Activated CD8-positive, alpha-beta T cell treated with anti-CD3 and anti-CD28 coated beads, Interleukin-2, amount 10 ng/mL, durations not matched to agents 7 days and 5 days (primary cell): ENCODE measurements around the gene ARL4A. TPM values are rescaled to one million over a fixed set of nuclear protein-coding genes. Genes with fewer than 3 reads are reported as not detected.
"Not testable (repeated sequence)": the region's sequence is repeated elsewhere in the genome, so short reads cannot be mapped to it uniquely, and the experiment has no call there.

Experiments used
- ATAC-seq: fragments of 150-1000 bp; cut with Tn5 transposase; one replicate; pipeline ENCODE4 v1.10.0; 2021; ENCODE audit warnings: moderate library complexity
- CTCF ChIA-PET: fragments of 350-600 bp; sonication (Branson Sonifier 250); formaldehyde crosslinking; loops from one replicate; lab custom pipeline; 2021; ENCODE audit warnings: antibody characterized with exemption; lab: Charles Lee
- POLR2A ChIA-PET: fragments of 350-600 bp; sonication (Branson Sonifier 250); formaldehyde crosslinking; loops from one replicate; lab custom pipeline; 2021; ENCODE audit warnings: antibody characterized with exemption; lab: Charles Lee
- DNase-seq: peaks from one replicate; pipeline ENCODE4 v3.0.0-alpha.2; 2020
- H3K27ac Mint-ChIP-seq: one replicate; pipeline ENCODE4 v1.8.0; 2021; ENCODE audit warnings: mild to moderate bottlenecking, mixed read lengths
- H3K27me3 Mint-ChIP-seq: one replicate; pipeline ENCODE4 v1.8.0; 2021; ENCODE audit warnings: low read depth, mixed read lengths
- H3K36me3 Mint-ChIP-seq: one replicate; pipeline ENCODE4 v1.8.0; 2021; ENCODE audit warnings: low read depth, mixed read lengths
- H3K4me1 Mint-ChIP-seq: one replicate; pipeline ENCODE4 v1.8.0; 2021; ENCODE audit warnings: low read depth, mixed read lengths
- H3K4me3 Mint-ChIP-seq: one replicate; pipeline ENCODE4 v1.8.0; 2021; ENCODE audit warnings: mild to moderate bottlenecking, mixed read lengths
- H3K9me3 Mint-ChIP-seq: one replicate; pipeline ENCODE4 v1.8.0; 2022; ENCODE audit warnings: mixed read lengths; ENCODE audit not compliant: insufficient read depth
- total RNA-seq, 2 experiments: library from RNA; stranded (reverse); gene quantifications; one replicate each; pipeline ENCODE4 v1.2.3, GENCODE V29; 2021

Gene ARL4A
- total RNA-seq, 2 experiments from 2014 or later: 15.8 to 16.2 TPM

DNA sequence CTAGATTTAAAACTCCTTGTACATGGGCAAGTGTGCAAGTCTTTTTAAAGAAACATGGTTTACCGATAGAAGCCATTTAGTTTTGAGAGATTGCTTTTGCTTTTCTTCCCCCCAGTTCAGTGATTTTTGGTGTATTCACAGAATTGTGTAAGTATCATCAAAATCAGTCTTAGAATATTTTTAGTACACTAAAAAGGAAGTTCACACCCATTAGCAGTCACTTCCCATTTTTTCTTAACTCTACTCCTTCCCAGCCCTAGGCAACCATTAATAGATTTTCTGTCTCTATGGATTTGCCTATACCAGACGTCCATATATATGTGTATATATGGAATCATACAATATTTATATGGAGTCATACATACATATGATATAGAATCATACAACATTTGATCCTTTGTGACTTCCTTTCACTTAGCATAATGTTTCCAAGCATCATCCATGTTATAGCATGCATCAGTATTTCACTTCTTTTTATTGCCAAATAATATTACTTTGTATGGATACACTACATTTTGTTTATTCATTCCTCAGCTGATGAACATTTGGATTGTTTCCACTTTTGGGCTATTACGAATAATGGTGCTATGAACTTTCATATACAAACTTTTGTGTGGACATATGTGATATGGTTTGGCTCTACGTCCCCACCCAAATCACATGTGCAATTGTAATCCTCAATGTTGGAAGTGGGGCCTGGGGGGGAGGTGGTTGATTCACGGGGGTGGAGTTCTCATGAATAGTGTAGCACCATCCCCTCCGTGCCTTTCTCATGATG, 16.5 kb upstream of the ARL4A start:
- ChIA-PET POLR2A (no interaction called here), CTCF (interaction anchor here (1.3 kb wide), 1 partner anchor 17 kb away, joined by 3 read pairs; the partner anchor contains the start of gene ARL4A)
- Mint-ChIP-seq H3K9me3 (no peaks in the 10 kb centered on the region), H3K27ac (no peak overlapping the region), H3K27me3 (peaks cover under 1% of the 10 kb centered on the region), H3K4me3 (no peak overlapping the region), H3K36me3 (no peaks in the 10 kb centered on the region), H3K4me1 (no peaks in the 10 kb centered on the region)
- ATAC-seq (no peak), DNase-seq (no peak)

DNA sequence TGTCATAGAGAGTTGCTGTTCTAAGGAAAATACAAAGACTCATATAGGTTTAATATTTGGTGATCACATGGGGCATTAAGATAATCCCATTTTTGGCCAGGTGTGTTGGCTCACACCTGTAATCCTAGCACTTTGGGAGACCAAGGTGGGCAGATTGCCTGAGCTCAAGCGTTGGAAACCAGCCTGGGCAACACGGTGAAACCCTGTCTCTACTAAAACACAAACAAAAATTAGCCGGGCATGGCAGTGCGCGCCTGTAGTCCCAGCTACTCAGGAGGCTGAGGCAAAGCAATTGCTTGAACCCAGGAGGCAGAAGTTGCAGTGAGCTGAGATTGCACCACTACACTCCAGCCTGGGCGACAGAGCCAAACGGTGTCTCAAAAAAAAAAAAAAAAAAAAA, 14.0 kb upstream of the ARL4A start:
- H3K36me3 Mint-ChIP-seq, ATAC-seq, H3K9me3 Mint-ChIP-seq, H3K27me3 Mint-ChIP-seq, H3K4me1 Mint-ChIP-seq, H3K4me3 Mint-ChIP-seq, DNase-seq, H3K27ac Mint-ChIP-seq, POLR2A ChIA-PET: not testable (repeated sequence)
- CTCF ChIA-PET: interaction anchor here (0.7 kb wide), 1 partner anchor 13 kb away, joined by 4 read pairs; no protein-coding TSS in a partner anchor

DNA sequence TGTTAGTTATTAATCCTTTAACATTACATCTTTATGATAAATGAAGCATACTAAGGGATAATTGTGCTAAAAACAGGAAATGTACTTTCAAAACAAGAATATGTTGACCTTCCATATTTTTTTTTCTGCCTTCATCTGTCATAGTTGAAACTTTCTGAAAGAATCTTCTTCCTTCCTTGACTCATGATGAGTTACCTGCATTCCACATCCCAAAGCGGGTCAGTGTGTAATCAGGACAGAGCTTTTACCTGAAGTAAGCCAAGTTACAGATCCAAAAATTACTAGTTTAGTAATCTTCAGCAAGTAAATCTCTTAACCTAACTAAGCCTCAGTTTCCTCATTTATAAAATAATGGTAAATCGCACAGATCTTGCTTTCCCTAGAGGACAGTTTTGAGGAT, 13.4 kb upstream of the ARL4A start:
- Mint-ChIP-seq H3K4me3 (no peak overlapping the region), H3K27ac (no peak overlapping the region), H3K4me1 (no peaks in the 10 kb centered on the region), H3K36me3 (no peaks in the 10 kb centered on the region), H3K27me3 (peaks cover 3% of the 10 kb centered on the region), H3K9me3 (no peaks in the 10 kb centered on the region)
- POLR2A ChIA-PET: no interaction called here
- ATAC-seq (no peak), DNase-seq (no peak)
- CTCF ChIA-PET: interaction anchor here (0.7 to 1.6 kb wide), 4 partner anchors 13 to 590 kb away, joined by 3 to 6 read pairs (median 4); no protein-coding TSS in a partner anchor

DNA sequence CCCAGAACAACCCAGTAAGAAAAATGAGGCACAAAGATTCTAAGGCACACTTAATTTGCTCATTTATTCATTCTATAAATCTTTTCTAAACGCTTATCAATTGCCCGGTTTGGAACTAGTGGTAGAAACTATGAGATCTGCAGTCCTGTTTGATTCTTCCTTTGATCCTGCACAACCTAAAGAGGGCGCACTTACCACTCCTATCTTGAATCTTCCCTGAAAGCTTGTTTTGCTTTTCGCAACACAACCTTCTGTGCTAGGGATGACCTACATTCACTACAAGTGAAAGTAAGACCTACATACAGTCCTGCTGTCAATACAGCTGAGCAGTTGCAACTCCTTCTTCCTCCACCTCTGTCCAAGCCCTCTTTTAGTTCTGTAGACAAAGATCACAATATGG, 12.6 kb upstream of the ARL4A start:
- Mint-ChIP-seq H3K36me3 (no peaks in the 10 kb centered on the region), H3K9me3 (no peaks in the 10 kb centered on the region), H3K27me3 (peaks cover 3% of the 10 kb centered on the region), H3K4me1 (no peaks in the 10 kb centered on the region), H3K27ac (no peak overlapping the region), H3K4me3 (no peak overlapping the region)
- CTCF ChIA-PET: interaction anchor here (0.8 to 2.1 kb wide), 5 partner anchors 12 to 589 kb away, joined by 3 to 16 read pairs (median 3); partner anchors contain the start of gene ARL4A
- DNase-seq (peak; percentile 68), ATAC-seq (peak; percentile 81)
- POLR2A ChIA-PET: no interaction called here

DNA sequence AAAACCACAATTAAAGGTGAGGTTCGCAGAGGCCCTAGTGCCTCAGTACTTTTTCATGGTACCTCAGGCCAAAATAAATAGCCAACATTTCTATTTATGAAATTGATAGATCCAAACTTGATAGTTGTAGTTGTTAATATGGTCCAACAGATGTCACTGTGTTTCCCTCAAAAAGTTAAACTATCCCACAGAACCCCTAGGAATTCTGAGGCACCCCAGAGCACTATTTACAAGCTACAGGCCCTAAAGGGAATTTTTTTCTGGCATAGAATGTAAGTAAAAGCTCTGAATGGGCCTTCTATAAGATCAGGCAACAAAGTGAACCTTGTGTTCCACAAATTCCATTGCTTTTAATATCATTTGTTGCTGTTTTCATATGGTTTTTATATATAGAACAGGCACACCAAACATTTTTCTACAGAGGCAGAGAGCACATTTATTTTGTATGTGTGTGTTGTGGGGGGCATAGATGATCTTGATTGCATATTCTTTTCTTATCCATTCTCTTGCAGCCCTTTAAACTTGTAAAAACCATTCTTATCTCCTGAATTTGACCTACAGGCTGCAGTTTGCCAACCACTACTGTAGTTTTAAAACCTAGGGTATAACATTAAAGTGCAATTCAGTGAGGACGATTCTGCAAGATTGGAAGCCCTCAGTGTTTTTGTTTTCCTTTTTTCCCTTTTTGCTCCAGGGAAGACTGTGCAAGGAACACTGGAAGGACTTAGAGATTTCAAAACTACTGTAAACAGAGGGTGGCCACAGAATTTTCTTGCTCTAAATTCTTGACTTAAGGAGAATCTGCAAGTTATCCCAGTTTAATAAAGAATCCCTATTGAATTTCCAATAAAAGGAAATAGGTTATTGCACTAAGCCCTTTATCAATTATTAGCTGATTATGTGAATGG, 3.5 kb upstream of the ARL4A start:
- ChIA-PET POLR2A (no interaction called here), CTCF (interaction anchor here (0.7 to 5.0 kb wide), 2 partner anchors 45 to 48 kb away, joined by 3 to 50 read pairs; no protein-coding TSS in a partner anchor)
- Mint-ChIP-seq H3K4me1 (peaks cover 28% of the 10 kb centered on the region), H3K27ac (no peak overlapping the region), H3K36me3 (peaks cover 6% of the 10 kb centered on the region), H3K4me3 (no peak overlapping the region), H3K27me3 (no peaks in the 10 kb centered on the region), H3K9me3 (no peaks in the 10 kb centered on the region)
- DNase-seq (no peak), ATAC-seq (no peak)

DNA sequence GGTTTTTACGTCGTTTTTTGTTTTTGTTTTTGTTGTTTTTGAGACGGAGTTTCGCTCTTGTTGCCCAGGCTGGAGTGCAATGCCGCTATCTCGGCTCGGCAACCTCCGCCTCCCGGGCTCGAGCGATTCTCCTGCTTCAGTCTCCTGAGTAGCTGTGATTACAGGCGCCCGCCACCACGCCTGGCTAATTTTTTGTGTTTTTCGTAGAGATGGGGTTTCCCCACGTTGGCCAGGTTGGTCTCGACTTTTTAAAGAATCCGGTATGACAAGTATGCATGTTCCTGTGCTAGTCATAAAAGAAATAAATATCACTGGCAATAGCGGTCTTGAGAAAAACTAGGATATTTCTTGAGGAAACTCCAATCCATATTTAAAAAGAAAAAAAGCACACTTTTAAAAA, 2.7 kb upstream of the ARL4A start:
- Mint-ChIP-seq H3K9me3 (no peaks in the 10 kb centered on the region), H3K27me3 (no peaks in the 10 kb centered on the region), H3K4me3 (no peak overlapping the region), H3K36me3 (peaks cover 8% of the 10 kb centered on the region), H3K27ac (no peak overlapping the region), H3K4me1 (peaks cover 35% of the 10 kb centered on the region)
- POLR2A ChIA-PET: no interaction called here
- ATAC-seq: no peak
- CTCF ChIA-PET: interaction anchor here (0.7 to 5.0 kb wide), 2 partner anchors 44 to 49 kb away, joined by 3 to 50 read pairs; no protein-coding TSS in a partner anchor
- DNase-seq: no peak

DNA sequence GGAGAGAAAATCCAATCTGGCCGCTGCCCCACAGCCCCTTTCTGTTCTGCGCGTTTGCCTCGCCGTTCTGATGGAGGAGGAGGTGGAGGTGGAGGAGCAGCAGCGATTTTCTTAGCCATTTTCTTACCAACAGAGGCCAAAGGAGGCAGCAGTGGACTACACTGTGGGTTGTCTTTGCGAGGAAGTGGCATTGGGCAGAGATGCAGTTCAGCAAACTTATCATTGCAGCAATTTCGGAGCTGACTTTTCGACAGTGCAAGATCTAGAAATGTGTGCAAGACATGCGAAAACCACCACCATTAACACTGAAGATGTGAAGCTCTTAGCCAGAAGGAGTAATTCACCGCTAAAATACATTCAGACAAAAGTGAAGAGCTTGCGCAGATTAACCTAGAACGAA, 1.9 kb upstream of the ARL4A start:
- Mint-ChIP-seq H3K9me3 (no peaks in the 10 kb centered on the region), H3K27me3 (no peaks in the 10 kb centered on the region), H3K36me3 (peaks cover 8% of the 10 kb centered on the region), H3K27ac (peak overlapping the region; percentile 53), H3K4me3 (peak overlapping the region; percentile 40), H3K4me1 (peaks cover 37% of the 10 kb centered on the region)
- DNase-seq (peak; percentile 55), ATAC-seq (no peak)
- POLR2A ChIA-PET: no interaction called here
- CTCF ChIA-PET: interaction anchor here (0.8 to 5.0 kb wide), 11 partner anchors 10 to 576 kb away, joined by 3 to 50 read pairs (median 6); no protein-coding TSS in a partner anchor

DNA sequence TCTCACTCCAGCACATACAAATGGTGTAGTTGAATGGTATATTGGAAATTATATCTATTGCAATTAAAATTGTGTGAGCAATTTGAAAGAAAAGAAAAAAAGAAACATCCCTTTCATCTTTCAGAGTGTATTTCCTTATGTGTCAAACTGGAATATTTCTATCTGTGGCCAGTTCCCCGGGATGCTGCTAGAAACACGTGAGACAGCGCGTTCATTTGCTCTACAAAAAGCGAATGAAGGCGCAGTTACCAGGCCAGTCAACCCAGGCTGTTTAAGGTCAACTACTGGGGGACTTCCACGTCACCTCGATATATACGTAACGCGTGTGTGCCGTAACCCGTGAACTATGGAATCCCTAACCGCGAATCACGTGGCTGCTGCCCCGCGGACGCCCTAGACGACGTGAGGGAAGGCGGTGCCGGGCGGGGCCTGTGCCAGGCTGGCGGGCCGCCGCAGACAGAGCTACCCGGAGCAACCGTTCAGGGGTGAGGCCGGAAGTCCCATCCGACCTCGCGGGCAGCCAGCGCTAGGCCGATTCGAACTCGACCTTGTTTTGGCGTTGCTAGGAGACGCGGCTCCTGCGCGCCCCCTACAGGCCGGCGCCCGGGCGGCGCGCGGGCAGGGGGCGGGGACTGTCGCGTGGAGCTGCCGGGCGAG, 1.1 kb upstream of the ARL4A start:
- ATAC-seq: peak; percentile 91
- peak overlapping the region; percentile 97 for H3K4me3 Mint-ChIP-seq
- POLR2A ChIA-PET: interaction anchor here (0.8 to 1.9 kb wide), 4 partner anchors 10 to 35 kb away, joined by 3 to 12 read pairs (median 6); no protein-coding TSS in a partner anchor
- no peaks in the 10 kb centered on the region for H3K9me3 Mint-ChIP-seq
- peaks cover 37% of the 10 kb centered on the region for H3K4me1 Mint-ChIP-seq
- H3K27me3 Mint-ChIP-seq: no peaks in the 10 kb centered on the region
- H3K27ac Mint-ChIP-seq: peak overlapping the region; percentile 97
- DNase-seq: peak; percentile 95
- CTCF ChIA-PET: interaction anchor here (0.8 to 5.0 kb wide), 27 partner anchors 9 to 1164 kb away, joined by 3 to 50 read pairs (median 4); no protein-coding TSS in a partner anchor
- peaks cover 9% of the 10 kb centered on the region for H3K36me3 Mint-ChIP-seq

DNA sequence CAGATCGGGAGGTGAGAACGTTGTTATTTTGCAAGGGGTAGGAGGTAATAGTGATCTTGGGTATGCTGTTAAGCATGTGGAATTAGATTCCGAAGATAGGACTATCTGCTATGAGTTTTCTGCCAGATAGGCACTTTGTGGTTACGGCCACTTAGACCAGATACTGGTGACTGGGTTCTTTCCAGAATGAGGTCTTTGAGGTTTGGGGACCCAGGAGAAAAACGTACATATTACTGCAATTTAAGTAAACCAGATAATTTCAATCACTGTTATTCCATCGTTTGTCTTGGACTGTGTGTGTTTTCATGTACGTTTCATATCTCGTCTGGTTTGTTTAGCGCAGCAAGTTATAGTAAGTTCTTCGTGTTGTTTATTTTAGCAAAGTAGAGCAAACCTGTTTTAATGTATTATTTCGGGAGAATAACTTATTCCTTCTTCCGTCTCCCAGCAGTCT, 312 bp downstream of the ARL4A start:
- CTCF ChIA-PET: interaction anchor here (0.9 to 5.0 kb wide), 17 partner anchors 8 to 1163 kb away, joined by 3 to 50 read pairs (median 4); no protein-coding TSS in a partner anchor
- H3K4me3 Mint-ChIP-seq: peak overlapping the region; percentile 97
- peaks cover 10% of the 10 kb centered on the region for H3K36me3 Mint-ChIP-seq
- H3K27me3 Mint-ChIP-seq: no peaks in the 10 kb centered on the region
- POLR2A ChIA-PET: interaction anchor here (1.5 to 1.9 kb wide), 3 partner anchors 15 to 33 kb away, joined by 5 to 12 read pairs (median 6); no protein-coding TSS in a partner anchor
- H3K4me1 Mint-ChIP-seq: peaks cover 41% of the 10 kb centered on the region
- H3K9me3 Mint-ChIP-seq: no peaks in the 10 kb centered on the region
- ATAC-seq (no peak), DNase-seq (no peak)
- H3K27ac Mint-ChIP-seq: peak overlapping the region; percentile 97

DNA sequence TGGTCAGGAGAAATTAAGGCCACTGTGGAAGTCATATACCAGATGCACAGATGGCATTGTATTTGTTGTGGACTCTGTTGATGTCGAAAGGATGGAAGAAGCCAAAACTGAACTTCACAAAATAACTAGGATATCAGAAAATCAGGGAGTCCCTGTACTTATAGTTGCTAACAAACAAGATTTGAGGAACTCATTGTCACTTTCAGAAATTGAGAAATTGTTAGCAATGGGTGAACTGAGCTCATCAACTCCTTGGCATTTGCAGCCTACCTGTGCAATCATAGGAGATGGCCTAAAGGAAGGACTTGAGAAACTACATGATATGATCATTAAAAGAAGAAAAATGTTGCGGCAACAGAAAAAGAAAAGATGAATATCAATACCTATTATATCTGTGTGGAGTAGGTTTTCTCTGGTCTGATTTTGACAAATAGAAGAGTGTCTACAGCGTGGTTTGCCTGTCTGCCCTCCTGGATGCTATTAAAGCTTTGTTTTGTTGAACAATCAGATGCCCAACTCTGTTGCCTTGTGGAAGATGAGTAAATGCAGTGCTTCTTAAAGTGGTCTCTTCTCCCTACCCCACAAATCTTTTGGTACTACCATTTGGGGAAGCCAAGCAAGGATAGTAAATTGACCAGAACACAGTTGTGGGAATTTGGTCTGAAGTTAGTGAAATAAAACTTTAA, 1.2 kb downstream of the ARL4A start:
- DNase-seq, POLR2A ChIA-PET, H3K9me3 Mint-ChIP-seq, H3K27me3 Mint-ChIP-seq, H3K27ac Mint-ChIP-seq, H3K36me3 Mint-ChIP-seq, ATAC-seq: not testable (repeated sequence)
- Mint-ChIP-seq H3K4me3 (peak overlapping the region; percentile 97), H3K4me1 (peaks cover 47% of the 10 kb centered on the region)
- CTCF ChIA-PET: interaction anchor here (0.9 to 5.0 kb wide), 3 partner anchors 28 to 40 kb away, joined by 4 to 50 read pairs (median 25); no protein-coding TSS in a partner anchor
